ENCODE measurements around the gene KIAA1614.

The KIAA1614 gene

GRCh38 chr1:180908074-180908765, 4.5 kb upstream of the KIAA1614 start:
- DNase-seq (ENCODE audit: low read depth in 2 of 2), result no peak

GRCh38 chr1:180909005-180909414, 3.7 kb upstream of the KIAA1614 start:
- DNase-seq (ENCODE audit: low read depth in 2 of 2), result no peak

GRCh38 chr1:180909462-180909976, 3.2 kb upstream of the KIAA1614 start:
- no peak for DNase-seq (ENCODE audit: low read depth in 2 of 2)

- no peak for DNase-seq (ENCODE audit: low read depth in 2 of 2)
Observed at GRCh38 chr1:180911640-180912191, 981 bp upstream of the KIAA1614 start.

GRCh38 chr1:180912211-180912800, 391 bp upstream of the KIAA1614 start:
- DNase-seq (ENCODE audit: low read depth in 2 of 2), result no peak

- DNase-seq (ENCODE audit: low read depth in 2 of 2), result no peak
Observed at GRCh38 chr1:180915426-180915965, 2.8 kb downstream of the KIAA1614 start.

- no peak for DNase-seq (ENCODE audit: low read depth in 2 of 2)
Observed at GRCh38 chr1:180916012-180916770, 3.5 kb downstream of the KIAA1614 start.

GRCh38 chr1:180916771-180917170, 4.1 kb downstream of the KIAA1614 start:
- DNase-seq (ENCODE audit: low read depth in 2 of 2), result no peak

- DNase-seq (ENCODE audit: low read depth in 2 of 2), result no peak
Observed at GRCh38 chr1:180917306-180918065, 4.8 kb downstream of the KIAA1614 start.

- no peak for DNase-seq (ENCODE audit: low read depth in 2 of 2)
Observed at GRCh38 chr1:180918519-180918918, 5.8 kb downstream of the KIAA1614 start.

- no peak for DNase-seq (ENCODE audit: low read depth in 2 of 2)
Observed at GRCh38 chr1:180919183-180919700, 6.5 kb downstream of the KIAA1614 start.

GRCh38 chr1:180920193-180920592, 7.5 kb downstream of the KIAA1614 start:
- no peak for DNase-seq (ENCODE audit: low read depth in 2 of 2)

- no peak for DNase-seq (ENCODE audit: low read depth in 2 of 2)
Observed at GRCh38 chr1:180920702-180921101, 8.0 kb downstream of the KIAA1614 start.

- DNase-seq (ENCODE audit: low read depth in 2 of 2), result no peak
Observed at GRCh38 chr1:180921386-180921785, 8.7 kb downstream of the KIAA1614 start.

GRCh38 chr1:180921891-180922630, 9.4 kb downstream of the KIAA1614 start:
- DNase-seq (ENCODE audit: low read depth in 2 of 2), result no peak

GRCh38 chr1:180922631-180923015, 9.9 kb downstream of the KIAA1614 start:
- DNase-seq (ENCODE audit: low read depth in 2 of 2), result no peak

- DNase-seq (ENCODE audit: low read depth in 2 of 2), result no peak
Observed at GRCh38 chr1:180923021-180923841, 10.5 kb downstream of the KIAA1614 start.

GRCh38 chr1:180923887-180924286, 11.2 kb downstream of the KIAA1614 start:
- no peak for DNase-seq (ENCODE audit: low read depth in 2 of 2)

- DNase-seq (ENCODE audit: low read depth in 2 of 2), result no peak
Observed at GRCh38 chr1:180924939-180925338, 12.2 kb downstream of the KIAA1614 start.
